K562 (cell line): ENCODE measurements around the gene MLX.

ENCODE experiments used
- CHD2 ChIP-seq: IDR thresholded peaks from 2 replicates; pipeline ENCODE4 v1.6.1; 2011; ENCODE audit warnings: low read depth, low read length
- EGR1 ChIP-seq: fragments of 450-650 bp; conservative IDR thresholded peaks from 2 replicates; pipeline ENCODE4 v1.6.1; 2017; ENCODE audit warnings: mild to moderate bottlenecking
- EZH2 ChIP-seq: IDR thresholded peaks from 2 replicates; pipeline ENCODE4 v1.6.1; 2012; ENCODE audit warnings: low read depth, mild to moderate bottlenecking, inconsistent platforms, low read length, borderline replicate concordance
- FOXK1 ChIP-seq: sonication (generic); formaldehyde crosslinking; IDR thresholded peaks from 2 replicates; pipeline ENCODE4 v1.8.0; 2022; ENCODE audit warnings: missing genetic modification reagents, mild to moderate bottlenecking, borderline replicate concordance
- MAFF ChIP-seq: IDR thresholded peaks from 2 replicates; pipeline ENCODE4 v1.6.1; 2012; ENCODE audit warnings: low read length, improper control_type of control experiment
- NR3C1 ChIP-seq: sonication (generic); formaldehyde crosslinking; IDR thresholded peaks from 2 replicates; pipeline ENCODE4 v1.8.1; 2022; ENCODE audit warnings: missing genetic modification reagents
- RAD21 ChIP-seq, 2 experiments: fragments of 250-450 bp in 1 of 2; fragments of 450-650 bp in 1 of 2; sonication (Bioruptor Pico) in 1 of 2; formaldehyde crosslinking in 1 of 2; IDR thresholded peaks in 1 of 2; conservative IDR thresholded peaks in 1 of 2; 2 replicates each; pipeline versions ENCODE4 v1.4.0 to v1.8.0; 2020 to 2022; ENCODE audit warnings: mild to moderate bottlenecking in 2 of 2, moderate library complexity in 1 of 2
- RBM39 ChIP-seq: fragments of 200-400 bp; formaldehyde crosslinking; optimal IDR thresholded peaks from 2 replicates; pipeline ENCODE3; 2018; ENCODE audit warnings: low read depth, low read length
- ZKSCAN8 ChIP-seq: fragments of 200-800 bp; sonication (Bioruptor generic); IDR thresholded peaks from 2 replicates; pipeline ENCODE4 v1.6.1; 2016; ENCODE audit warnings: missing genetic modification characterization, missing compliant biosample characterization
- TF ChIP-seq, protein P1 (sequence below): sonication (generic); formaldehyde crosslinking; IDR thresholded peaks from 2 replicates; pipeline ENCODE4 v1.9.0; 2022; ENCODE audit warnings: mild to moderate bottlenecking, missing genetic modification reagents

DNA sequence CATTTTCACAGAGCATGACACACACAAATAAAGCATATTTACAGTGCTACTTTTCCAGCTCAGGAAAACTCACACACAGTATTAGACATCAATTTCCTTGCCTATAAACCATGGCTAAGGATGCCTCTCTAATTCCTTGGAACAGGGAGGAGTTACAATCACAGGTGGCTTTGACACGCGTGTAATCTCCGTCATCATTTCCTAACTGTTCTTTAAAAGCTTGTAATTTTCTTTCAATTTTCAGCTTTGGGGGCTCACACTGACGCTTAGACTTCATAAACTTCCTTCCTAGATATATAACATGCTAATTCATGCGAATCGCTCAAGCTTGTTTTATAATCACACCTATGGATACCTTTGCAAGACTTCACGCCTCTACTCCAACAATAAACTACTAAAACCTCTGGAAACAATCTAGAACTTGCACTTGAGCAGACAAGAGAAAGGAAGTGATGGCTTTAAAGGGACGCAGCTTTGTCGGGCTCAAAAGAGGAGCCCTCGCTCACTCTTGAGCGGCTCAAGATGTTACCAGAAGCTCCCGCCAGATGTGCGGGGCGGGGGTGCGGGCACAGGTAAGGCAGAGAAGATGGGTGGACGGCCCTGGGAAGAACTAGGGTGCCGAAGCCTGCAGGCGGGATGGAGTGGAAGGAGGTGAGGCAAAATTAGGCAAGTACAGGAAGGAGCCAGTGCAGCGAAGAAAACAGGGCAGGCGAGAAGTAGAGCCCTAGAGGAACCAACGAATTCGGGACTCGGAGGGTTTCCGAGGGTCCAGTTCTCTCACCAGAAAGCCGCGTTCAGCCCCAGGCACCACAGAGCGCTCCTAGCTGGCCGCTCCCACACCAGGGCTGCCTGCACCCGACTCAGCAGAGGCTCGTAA lies 41.6 kb downstream of the MLX start:
- TF ChIP-seq NR3C1 (no peak), MAFF (no peak), EGR1 (no peak), FOXK1 (CRISPR knock-in tag) (0 out of 2 replicates have a peak, but pooled peaks have one; percentile 33), CHD2 (no peak), RBM39 (no peak), EZH2 (no peak), RAD21 (CRISPR knock-in tag; conservative IDR thresholded peaks at IDR 0.05 in 1 of 2, IDR thresholded peaks at IDR 0.05 in 1 of 2) (no peak), ZKSCAN8 (CRISPR knock-in tag) (no peak)
- TF ChIP-seq, protein P1, sequence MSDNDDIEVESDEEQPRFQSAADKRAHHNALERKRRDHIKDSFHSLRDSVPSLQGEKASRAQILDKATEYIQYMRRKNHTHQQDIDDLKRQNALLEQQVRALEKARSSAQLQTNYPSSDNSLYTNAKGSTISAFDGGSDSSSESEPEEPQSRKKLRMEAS = no peak
